C1 segment of cervical spinal cord (tissue), 14 donors: ENCODE results near the gene PCDHAC2.

Experiments used
- DNase-seq, 14 donors: peaks; one replicate each; lab custom pipeline; 2025; lab: John Stamatoyannopoulos, UW

Gene PCDHAC2

GRCh38 chr5:140982083-140982716 lies 15.9 kb downstream of the PCDHAC2 start:
- DNase-seq, result no peak

GRCh38 chr5:140986117-140986521 lies 19.8 kb downstream of the PCDHAC2 start:
- no peak for DNase-seq

- DNase-seq, result peak in 1 of 14 donors; percentile 82
Observed at GRCh38 chr5:140988100-140988499, 21.8 kb downstream of the PCDHAC2 start.

- no peak for DNase-seq
Observed at GRCh38 chr5:140988608-140989007, 22.3 kb downstream of the PCDHAC2 start.

GRCh38 chr5:140989254-140990020 lies 23.2 kb downstream of the PCDHAC2 start:
- DNase-seq, result no peak

- no peak for DNase-seq
Observed at GRCh38 chr5:140992828-140993227, 26.6 kb downstream of the PCDHAC2 start.

GRCh38 chr5:140996060-140996459 lies 29.8 kb downstream of the PCDHAC2 start:
- peak in 1 of 14 donors; percentile 31 for DNase-seq

GRCh38 chr5:140998921-140999410 lies 32.7 kb downstream of the PCDHAC2 start:
- DNase-seq, result no peak

- DNase-seq, result peak in 1 of 14 donors; percentile 71
Observed at GRCh38 chr5:141001446-141001843, 35.2 kb downstream of the PCDHAC2 start.

- DNase-seq, result peak in 5 of 14 donors; percentile 2 to 65 (median 10)
Observed at GRCh38 chr5:141001844-141002604, 35.7 kb downstream of the PCDHAC2 start.

GRCh38 chr5:141002605-141002965 lies 36.3 kb downstream of the PCDHAC2 start:
- DNase-seq, result no peak

GRCh38 chr5:141003031-141003430 lies 36.8 kb downstream of the PCDHAC2 start:
- DNase-seq, result no peak

- peak in 1 of 14 donors; percentile 84 for DNase-seq
Observed at GRCh38 chr5:141003791-141004611, 37.7 kb downstream of the PCDHAC2 start.

- DNase-seq, result no peak
Observed at GRCh38 chr5:141007791-141008190, 41.5 kb downstream of the PCDHAC2 start.

GRCh38 chr5:141010047-141010793 lies 43.9 kb downstream of the PCDHAC2 start:
- DNase-seq, result no peak

GRCh38 chr5:141017943-141018342 lies 51.7 kb downstream of the PCDHAC2 start:
- no peak for DNase-seq
